Activated CD4-positive, alpha-beta T cell treated with anti-CD3 and anti-CD28 coated beads, Interleukin-10, Interleukin-2, amounts not matched to agents 100 ng/mL and 50 ng/mL, durations not matched to agents 16 hours and 8 hours (primary cell): ENCODE results near the gene BAAT.
"Not testable (repeated sequence)": the region's sequence is repeated elsewhere in the genome, so short reads cannot be mapped to it uniquely, and the experiment has no call there.

Experiments
- DNase-seq: peaks from one replicate; pipeline ENCODE4 v3.0.0-alpha.2; 2020

The BAAT gene

GRCh38 chr9:101359679-101360078, 25.1 kb downstream of the BAAT start:
- no peak for DNase-seq

DNA sequence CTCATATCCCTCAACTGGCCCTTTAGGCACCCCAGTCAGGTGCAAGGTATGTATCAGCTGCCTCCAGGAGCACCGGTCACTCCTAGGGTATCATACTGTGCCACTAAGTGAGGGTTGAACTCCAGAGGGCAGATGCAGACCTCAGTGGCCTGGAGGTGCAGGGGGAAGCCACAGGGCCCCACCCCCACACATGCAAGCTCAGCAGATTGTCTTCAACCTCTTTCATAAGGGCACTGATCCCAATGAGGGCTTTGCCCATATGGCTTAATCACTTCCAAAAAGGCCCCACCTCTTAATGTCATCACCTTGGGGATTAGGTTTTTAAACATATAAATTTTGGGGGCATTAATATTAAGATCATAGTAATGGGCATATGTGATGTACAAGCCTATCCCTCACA, 28.2 kb downstream of the BAAT start:
- no peak for DNase-seq

DNA sequence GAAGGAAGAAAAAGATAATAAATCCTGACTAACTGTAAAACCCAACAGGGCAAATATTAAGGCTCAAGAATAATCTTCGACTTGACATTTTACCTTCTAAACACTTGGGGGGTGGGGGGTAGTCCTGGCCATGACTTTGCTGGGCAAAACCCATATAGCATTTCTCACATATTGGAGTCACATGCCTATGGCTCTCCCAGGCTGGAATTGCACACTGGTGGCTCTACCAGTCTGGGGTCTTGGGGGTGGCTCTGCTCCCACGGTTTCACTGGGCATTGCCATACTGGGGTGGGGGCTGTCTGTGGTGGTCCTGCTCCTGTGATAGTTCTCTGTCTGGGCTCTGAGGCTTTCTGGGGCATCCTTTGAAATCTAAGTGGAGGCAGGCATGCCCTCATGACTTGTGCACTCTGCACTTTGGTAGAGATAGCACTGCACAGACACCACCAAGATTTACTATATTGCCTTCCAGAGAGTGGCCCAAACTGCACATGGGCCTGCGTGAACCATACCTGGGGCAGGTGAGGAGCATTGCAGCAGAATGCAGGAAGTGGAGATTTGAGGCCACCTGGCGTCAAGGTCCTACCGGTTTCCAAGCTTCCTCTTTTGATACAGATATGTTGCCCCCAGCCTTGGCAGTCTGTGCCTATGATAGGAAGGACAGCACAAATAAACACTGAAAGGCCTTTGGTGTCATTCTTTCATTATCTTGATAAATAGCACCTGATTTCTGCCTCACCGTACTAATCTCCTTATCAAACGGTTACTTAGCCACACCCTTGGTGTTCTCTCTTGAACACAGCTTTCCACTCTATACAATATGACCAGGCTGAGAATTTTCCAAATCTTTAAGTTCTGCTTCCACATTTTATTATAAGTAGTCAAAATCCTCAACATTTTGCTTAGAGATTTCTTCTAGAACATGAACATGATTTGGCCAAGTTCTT, 29.8 kb downstream of the BAAT start:
- no peak for DNase-seq

- no peak for DNase-seq
Measured at GRCh38 chr9:101354143-101354764, 30.6 kb downstream of the BAAT start.

GRCh38 chr9:101353683-101354082, 31.1 kb downstream of the BAAT start:
- DNase-seq = no peak

DNA sequence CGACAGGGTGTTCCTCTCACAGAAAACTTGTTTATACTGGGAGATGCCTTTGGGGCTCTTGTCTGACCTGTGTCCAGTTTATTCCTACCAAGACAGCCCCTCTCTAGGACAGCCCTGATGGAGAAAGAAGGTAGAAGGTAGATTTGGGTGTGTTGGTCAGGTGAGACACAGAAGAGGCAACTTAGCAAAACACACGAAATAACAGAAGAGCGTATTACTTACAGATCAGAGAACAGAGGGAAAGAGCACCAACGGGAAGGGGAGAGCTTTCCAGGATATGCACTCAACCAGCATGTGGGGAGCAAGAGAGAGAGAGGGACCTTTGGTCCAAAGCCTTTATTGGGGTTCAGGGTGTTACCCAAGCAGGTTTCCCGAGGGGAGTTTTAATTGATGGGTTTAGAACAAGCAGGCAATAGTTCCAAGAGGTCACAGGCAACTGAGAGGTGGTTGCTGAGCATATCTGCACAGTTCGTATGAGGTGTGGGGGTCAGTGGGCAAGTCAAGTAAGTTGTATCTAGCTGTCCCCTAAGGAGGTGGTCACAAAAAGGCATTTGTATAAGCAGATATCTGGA, 31.8 kb downstream of the BAAT start:
- DNase-seq = no peak

GRCh38 chr9:101350285-101350684, 34.5 kb downstream of the BAAT start:
- DNase-seq = no peak

DNA sequence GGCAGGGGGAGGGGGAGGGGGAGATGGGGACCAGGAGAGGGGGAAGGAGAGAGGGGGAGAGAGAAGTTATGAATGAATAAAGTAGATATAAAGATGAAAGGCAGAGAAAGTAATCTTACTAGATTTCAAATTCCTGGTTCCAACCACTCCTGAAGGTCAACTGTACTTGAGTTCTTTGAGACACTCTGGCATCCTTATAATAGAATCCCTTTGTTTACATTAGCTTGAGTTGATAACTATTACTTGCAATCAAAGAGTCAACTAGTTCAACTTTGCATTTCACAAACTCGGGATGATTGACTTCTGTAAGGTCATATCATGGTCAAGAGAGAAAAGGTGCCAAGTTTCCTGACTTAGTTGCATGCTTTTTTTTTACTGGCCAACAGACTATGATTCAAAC, 42.2 kb downstream of the BAAT start:
- DNase-seq = no peak

DNA sequence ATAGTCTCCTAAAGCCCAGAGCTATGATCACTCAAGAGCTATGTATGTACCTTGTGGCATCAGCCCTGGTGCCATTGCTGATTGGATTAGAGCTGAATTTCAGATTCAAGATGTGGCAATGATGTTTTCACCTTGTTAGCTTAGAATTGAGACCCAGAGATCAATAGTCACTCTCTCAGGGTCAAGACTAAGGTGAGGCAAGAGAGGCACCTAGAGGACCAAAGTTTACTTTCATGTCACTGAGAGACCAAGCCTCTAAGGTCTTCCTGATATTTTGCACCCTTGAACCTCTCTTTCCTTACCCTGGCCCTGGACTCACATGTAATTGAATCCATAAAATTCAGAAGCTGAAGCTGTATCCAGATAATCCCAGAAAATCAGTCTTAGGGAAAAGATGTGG, 42.8 kb downstream of the BAAT start:
- no peak for DNase-seq

DNA sequence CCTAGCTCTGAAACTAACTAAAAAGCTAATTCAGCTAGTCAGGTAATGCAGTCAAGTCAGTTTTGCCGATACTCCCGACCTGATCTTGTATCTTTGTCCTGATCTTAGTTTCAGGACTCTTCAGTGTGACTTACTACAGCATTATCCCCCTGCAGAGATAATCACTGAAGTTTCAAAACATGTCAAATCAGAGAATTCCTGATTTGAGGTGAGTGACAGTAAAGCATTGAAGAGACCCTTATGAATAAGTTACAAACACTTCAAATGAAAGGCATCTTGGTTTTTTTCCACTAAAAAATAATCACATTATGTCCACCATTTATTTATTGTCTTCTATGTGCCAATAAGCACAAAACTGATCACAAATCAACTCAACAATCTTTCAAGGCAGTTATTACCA, 47.6 kb downstream of the BAAT start:
- DNase-seq = no peak

DNA sequence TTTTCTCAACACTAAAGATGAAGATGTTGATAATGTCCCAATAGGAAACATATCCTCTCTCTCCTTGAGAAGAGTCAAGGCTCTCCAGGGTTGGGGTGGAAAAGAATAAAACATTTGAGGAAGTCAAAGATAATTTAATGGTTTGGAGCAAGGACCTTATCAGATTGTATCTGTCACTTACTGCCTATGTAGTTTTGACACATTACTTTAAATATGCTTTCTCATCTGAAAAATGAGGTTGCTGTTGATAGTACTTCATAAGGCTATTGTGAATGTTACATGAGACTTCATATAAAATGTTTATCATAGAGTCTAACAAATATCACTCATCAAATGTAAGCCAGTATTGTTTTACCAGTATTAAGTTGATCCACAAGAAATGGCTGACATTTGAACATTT, 48.7 kb downstream of the BAAT start:
- no peak for DNase-seq

- DNase-seq = no peak
Measured at GRCh38 chr9:101333926-101334702, 50.7 kb downstream of the BAAT start.

GRCh38 chr9:101333490-101333889, 51.3 kb downstream of the BAAT start:
- no peak for DNase-seq

DNA sequence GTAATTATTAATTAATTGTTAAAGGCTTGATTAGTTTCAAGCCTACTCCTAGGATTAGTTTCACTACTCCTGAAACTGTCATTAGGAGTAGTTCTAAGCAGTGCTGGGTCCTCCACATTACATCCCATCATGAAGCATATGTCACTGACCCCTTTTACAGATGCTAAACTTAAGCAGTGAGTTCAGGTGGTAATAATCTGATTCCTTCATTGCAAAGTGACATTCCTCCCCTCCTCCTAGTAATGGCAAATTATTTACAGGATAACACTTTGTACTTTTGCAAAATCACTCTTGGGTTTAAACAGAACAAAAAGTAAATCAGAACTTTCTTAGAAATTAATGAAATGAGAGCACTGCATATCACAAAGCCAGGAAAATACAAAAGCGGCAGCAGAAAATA, 52.4 kb downstream of the BAAT start:
- no peak for DNase-seq

DNA sequence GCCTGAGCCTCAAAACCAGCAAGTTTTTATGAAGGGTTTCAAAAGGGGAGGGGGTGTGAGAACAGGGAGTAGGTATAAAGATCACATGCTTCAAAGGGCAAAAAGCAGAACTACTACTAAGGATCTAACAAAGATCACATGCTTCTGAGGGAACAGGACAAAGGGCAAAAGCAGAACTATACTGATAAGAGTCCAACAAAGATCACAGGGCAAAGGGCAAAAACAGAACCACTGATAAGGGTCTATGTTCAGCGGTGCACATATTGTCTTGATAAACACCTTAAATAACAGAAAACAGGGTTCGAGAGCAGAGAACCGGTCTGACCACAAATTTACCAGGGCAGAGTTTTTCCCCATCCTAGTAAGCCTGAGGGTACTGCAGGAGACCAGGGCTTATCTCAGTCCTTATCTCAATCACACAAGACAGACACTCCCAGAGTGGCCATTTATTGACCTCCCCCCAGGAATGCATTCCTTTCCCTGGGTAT, 57.3 kb downstream of the BAAT start:
- DNase-seq = not testable (repeated sequence)

DNA sequence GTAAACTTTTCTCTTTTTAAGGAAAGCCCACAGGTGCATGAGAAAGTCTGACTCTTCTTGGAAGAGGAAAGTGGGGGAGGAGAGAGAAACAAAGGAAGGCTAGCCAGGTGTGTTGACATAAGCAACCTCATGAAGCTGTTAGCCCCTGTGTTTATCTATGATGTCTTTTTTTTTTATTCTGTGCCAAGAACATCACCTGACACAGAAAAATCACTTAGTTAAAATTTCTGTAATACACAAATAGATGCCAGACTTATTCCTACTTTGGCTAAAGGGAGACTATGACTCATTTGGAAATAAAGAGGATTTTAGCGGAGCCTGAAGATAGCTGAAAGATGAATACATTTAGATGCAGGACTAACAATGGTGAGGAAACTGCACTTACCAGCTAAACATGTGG, 58.3 kb downstream of the BAAT start:
- DNase-seq = no peak

DNA sequence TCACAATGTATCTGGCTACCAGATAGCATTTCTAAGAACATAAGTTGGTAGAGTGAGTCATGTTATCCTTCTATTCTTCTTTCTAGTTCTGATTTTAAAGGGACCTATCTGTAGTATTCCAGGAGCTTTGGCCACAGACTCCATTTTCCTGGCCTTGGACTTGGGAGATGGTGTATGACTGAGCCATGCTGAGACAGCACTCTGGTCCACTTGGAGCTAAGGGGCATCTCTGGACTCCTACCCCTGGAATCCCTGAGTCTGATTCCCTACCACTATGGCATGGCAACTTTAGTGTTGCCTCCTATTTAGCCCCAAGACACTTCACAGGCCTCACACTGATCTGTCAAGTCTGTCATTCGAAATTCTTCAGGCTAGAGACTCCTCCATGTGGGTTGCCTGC, 58.8 kb downstream of the BAAT start:
- DNase-seq = no peak

- no peak for DNase-seq
Measured at GRCh38 chr9:101325053-101325452, 59.8 kb downstream of the BAAT start.

- no peak for DNase-seq
Measured at GRCh38 chr9:101324245-101324804, 60.5 kb downstream of the BAAT start.

DNA sequence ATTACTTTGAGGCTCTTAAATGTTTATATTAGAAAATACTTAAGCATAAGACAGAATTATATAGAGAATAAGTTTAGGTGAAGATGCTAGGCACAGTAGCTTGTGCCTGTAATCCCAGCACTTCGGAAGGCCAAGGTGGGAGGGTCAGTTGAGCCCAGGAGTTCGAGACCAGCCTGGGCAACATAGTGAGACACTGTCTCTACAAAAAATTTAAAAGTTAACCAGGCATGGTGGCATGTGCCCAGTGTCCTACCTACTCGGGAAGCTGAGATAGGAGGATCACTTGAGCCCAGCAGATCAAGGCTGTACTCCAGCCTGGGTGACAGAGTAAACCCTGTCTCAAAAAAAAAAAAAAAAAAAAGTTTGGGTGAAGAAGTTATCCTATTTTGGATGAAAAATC, 61.7 kb downstream of the BAAT start:
- no peak for DNase-seq

GRCh38 chr9:101317735-101318134, 67.1 kb downstream of the BAAT start:
- no peak for DNase-seq

DNA sequence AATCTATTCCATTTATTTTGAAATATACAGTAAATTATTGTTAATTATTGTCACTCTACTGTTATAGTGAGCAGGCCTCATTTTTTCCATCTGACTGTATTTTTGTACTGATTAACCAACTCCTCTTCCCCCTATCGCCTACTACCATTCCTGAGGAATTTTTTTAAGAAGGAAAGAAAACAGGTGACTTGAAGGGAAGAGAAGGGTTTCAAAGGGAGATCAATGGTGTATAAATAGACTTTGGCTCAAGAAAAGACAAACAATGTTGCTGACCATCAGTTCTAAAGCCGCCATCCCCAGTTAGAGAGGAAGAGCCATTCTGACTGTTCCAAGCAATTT, 69.7 kb downstream of the BAAT start:
- no peak for DNase-seq

DNA sequence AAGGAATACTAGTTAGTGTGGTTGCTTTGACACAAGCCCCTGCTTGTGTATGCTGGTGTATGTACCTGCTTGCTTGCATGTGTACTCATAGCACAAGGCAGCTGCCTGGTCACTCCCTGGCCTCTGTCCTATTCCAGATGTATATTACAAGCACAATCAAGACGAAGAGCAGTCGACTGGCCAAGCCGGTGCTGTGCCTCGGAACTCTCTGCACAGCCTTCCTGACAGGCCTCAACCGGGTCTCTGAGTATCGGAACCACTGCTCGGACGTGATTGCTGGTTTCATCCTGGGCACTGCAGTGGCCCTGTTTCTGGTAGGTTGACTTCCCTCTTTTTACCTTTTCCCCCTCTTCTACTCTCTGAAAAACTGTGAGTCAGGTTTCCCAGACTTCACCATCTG, 72.1 kb downstream of the BAAT start:
- no peak for DNase-seq
